ENCODE data around the gene BAIAP2L2.
"Not testable (repeated sequence)": the region's sequence is repeated elsewhere in the genome, so short reads cannot be mapped to it uniquely, and the experiment has no call there.

DNA sequence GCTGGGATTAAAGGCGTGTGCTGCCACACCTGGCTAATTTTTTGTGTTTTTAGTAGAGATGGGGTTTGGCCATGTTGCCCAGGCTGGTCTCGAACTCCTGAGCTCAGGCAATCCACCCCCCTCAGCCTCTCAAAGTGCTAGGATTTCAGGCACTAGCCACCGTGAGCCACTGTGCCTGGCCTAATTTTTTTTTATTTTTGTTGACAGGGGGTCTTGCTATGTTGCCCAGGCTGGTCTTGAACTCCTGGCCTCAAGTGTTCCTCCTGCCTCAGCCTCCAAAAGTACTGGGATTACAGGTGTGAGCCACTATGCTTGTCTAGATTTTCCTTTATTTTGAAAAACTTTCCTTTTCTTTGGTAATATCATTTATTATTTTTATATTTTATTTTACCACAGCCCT, 35.7 kb upstream of the BAIAP2L2 start:
- TF ChIP-seq, protein P1, sequence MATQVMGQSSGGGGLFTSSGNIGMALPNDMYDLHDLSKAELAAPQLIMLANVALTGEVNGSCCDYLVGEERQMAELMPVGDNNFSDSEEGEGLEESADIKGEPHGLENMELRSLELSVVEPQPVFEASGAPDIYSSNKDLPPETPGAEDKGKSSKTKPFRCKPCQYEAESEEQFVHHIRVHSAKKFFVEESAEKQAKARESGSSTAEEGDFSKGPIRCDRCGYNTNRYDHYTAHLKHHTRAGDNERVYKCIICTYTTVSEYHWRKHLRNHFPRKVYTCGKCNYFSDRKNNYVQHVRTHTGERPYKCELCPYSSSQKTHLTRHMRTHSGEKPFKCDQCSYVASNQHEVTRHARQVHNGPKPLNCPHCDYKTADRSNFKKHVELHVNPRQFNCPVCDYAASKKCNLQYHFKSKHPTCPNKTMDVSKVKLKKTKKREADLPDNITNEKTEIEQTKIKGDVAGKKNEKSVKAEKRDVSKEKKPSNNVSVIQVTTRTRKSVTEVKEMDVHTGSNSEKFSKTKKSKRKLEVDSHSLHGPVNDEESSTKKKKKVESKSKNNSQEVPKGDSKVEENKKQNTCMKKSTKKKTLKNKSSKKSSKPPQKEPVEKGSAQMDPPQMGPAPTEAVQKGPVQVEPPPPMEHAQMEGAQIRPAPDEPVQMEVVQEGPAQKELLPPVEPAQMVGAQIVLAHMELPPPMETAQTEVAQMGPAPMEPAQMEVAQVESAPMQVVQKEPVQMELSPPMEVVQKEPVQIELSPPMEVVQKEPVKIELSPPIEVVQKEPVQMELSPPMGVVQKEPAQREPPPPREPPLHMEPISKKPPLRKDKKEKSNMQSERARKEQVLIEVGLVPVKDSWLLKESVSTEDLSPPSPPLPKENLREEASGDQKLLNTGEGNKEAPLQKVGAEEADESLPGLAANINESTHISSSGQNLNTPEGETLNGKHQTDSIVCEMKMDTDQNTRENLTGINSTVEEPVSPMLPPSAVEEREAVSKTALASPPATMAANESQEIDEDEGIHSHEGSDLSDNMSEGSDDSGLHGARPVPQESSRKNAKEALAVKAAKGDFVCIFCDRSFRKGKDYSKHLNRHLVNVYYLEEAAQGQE (IDR thresholded peaks at IDR 0.05; ENCODE audit: borderline replicate concordance) = not testable (repeated sequence)
- TF ChIP-seq CTCF (IDR thresholded peaks at IDR 0.05; ENCODE audit: poor library complexity, severe bottlenecking) = not testable (repeated sequence)

All from neural cell (in vitro differentiated cells).